ENCODE data around the gene PHF21A.
A peak's percentile ranks its signal among the peaks of the same experiment; 100 is the strongest.
"Not testable (repeated sequence)": the region's sequence is repeated elsewhere in the genome, so short reads cannot be mapped to it uniquely, and the experiment has no call there.

Gene PHF21A

GRCh38 chr11:45900916-45901617, 220.2 kb downstream of the PHF21A start:
- H3K4me3 ChIP-seq (ENCODE audit: low read depth, low read length) = peak overlapping the region; percentile 54
- DNase-seq (ENCODE audit: low read depth) = no peak
- no peak for TF ChIP-seq CTCF (conservative IDR thresholded peaks at IDR 0.05; ENCODE audit: low read depth, low read length)

GRCh38 chr11:45900175-45900800, 221.0 kb downstream of the PHF21A start:
- H3K4me3 ChIP-seq (ENCODE audit: low read depth, low read length) = peak overlapping the region; percentile 61
- not testable (repeated sequence) for DNase-seq (ENCODE audit: low read depth)

- no peak for TF ChIP-seq CTCF (conservative IDR thresholded peaks at IDR 0.05; ENCODE audit: low read depth, low read length)
- DNase-seq (ENCODE audit: low read depth) = peak; percentile 88
- peak overlapping the region; percentile 61 for H3K4me3 ChIP-seq (ENCODE audit: low read depth, low read length)
These were observed 221.6 kb downstream of the PHF21A start for GRCh38 chr11:45899448-45900174.

GRCh38 chr11:45899086-45899447, 222.2 kb downstream of the PHF21A start:
- no peak overlapping the region for H3K4me3 ChIP-seq (ENCODE audit: low read depth, low read length)
- no peak for DNase-seq (ENCODE audit: low read depth)
- TF ChIP-seq CTCF (conservative IDR thresholded peaks at IDR 0.05; ENCODE audit: low read depth, low read length) = no peak

GRCh38 chr11:45897556-45897955, 223.7 kb downstream of the PHF21A start:
- no peak for TF ChIP-seq CTCF (conservative IDR thresholded peaks at IDR 0.05; ENCODE audit: low read depth, low read length)
- no peak for DNase-seq (ENCODE audit: low read depth)
- H3K4me3 ChIP-seq (ENCODE audit: low read depth, low read length) = no peak overlapping the region

- no peak overlapping the region for H3K4me3 ChIP-seq (ENCODE audit: low read depth, low read length)
- no peak for TF ChIP-seq CTCF (conservative IDR thresholded peaks at IDR 0.05; ENCODE audit: low read depth, low read length)
- no peak for DNase-seq (ENCODE audit: low read depth)
These were observed 224.8 kb downstream of the PHF21A start for GRCh38 chr11:45896422-45896984.

GRCh38 chr11:45895553-45896259, 225.5 kb downstream of the PHF21A start:
- no peak for DNase-seq (ENCODE audit: low read depth)
- H3K4me3 ChIP-seq (ENCODE audit: low read depth, low read length) = no peak overlapping the region
- no peak for TF ChIP-seq CTCF (conservative IDR thresholded peaks at IDR 0.05; ENCODE audit: low read depth, low read length)

All from choroid plexus epithelial cell (primary cell).